NCI-H2029 (cell line): Measurements from ENCODE around the gene MATN1.

Experiments
- DNase-seq: peaks from one replicate; lab custom pipeline; 2025; lab: John Stamatoyannopoulos, UW

Gene MATN1

GRCh38 chr1:30718091-30718635 is 5.2 kb downstream of the MATN1 start:
- DNase-seq = peak; percentile 97

GRCh38 chr1:30716646-30717045 is 6.7 kb downstream of the MATN1 start:
- DNase-seq = no peak

- no peak for DNase-seq
Observed at GRCh38 chr1:30715886-30716285, 7.5 kb downstream of the MATN1 start.

- no peak for DNase-seq
Observed at GRCh38 chr1:30715216-30715615, 8.2 kb downstream of the MATN1 start.

- DNase-seq = no peak
Observed at GRCh38 chr1:30714536-30715090, 8.8 kb downstream of the MATN1 start.

- no peak for DNase-seq
Observed at GRCh38 chr1:30714025-30714424, 9.4 kb downstream of the MATN1 start.

- no peak for DNase-seq
Observed at GRCh38 chr1:30713311-30713710, 10.1 kb downstream of the MATN1 start.

GRCh38 chr1:30712583-30712982 is 10.8 kb downstream of the MATN1 start:
- DNase-seq = no peak

- no peak for DNase-seq
Observed at GRCh38 chr1:30710407-30710806, 13.0 kb downstream of the MATN1 start.

- no peak for DNase-seq
Observed at GRCh38 chr1:30708361-30708728, 15.0 kb downstream of the MATN1 start.

GRCh38 chr1:30707412-30708360 is 15.7 kb downstream of the MATN1 start:
- DNase-seq = peak; percentile 79

- peak; percentile 81 for DNase-seq
Observed at GRCh38 chr1:30706528-30706927, 16.9 kb downstream of the MATN1 start.

GRCh38 chr1:30705698-30706097 is 17.7 kb downstream of the MATN1 start:
- no peak for DNase-seq

- DNase-seq = no peak
Observed at GRCh38 chr1:30704765-30705509, 18.4 kb downstream of the MATN1 start.

GRCh38 chr1:30704271-30704670 is 19.1 kb downstream of the MATN1 start:
- DNase-seq = no peak

GRCh38 chr1:30702823-30703222 is 20.6 kb downstream of the MATN1 start:
- no peak for DNase-seq

- no peak for DNase-seq
Observed at GRCh38 chr1:30701258-30701633, 22.1 kb downstream of the MATN1 start.

GRCh38 chr1:30700528-30701257 is 22.7 kb downstream of the MATN1 start:
- DNase-seq = no peak

- no peak for DNase-seq
Observed at GRCh38 chr1:30699762-30700161, 23.6 kb downstream of the MATN1 start.

- no peak for DNase-seq
Observed at GRCh38 chr1:30698401-30698981, 24.9 kb downstream of the MATN1 start.

- no peak for DNase-seq
Observed at GRCh38 chr1:30697571-30698376, 25.6 kb downstream of the MATN1 start.
